HG02642 (cell line): ENCODE results near the gene RHBDD3.

Source experiments
- ATAC-seq: cut with Tn5 transposase; IDR thresholded peaks from one replicate; pipeline ENCODE4 v1.9.1; 2021; ENCODE audit warnings: mild to moderate bottlenecking; ENCODE audit not compliant: unreplicated experiment, poor library complexity

RHBDD3 gene

GRCh38 chr22:29306835-29307595, 39.2 kb upstream of the RHBDD3 start:
- ATAC-seq = no peak

GRCh38 chr22:29306175-29306834, 38.5 kb upstream of the RHBDD3 start, which contains the start of gene GAS2L1:
Gene GAS2L1, plus strand, starts transcription at chr22:29306650. Its CDS starts 1,456 bp downstream, at chr22:29308106.
- ATAC-seq = no peak

- no peak for ATAC-seq
These were observed 38.0 kb upstream of the RHBDD3 start for GRCh38 chr22:29305836-29306174.

GRCh38 chr22:29302681-29303465, 35.1 kb upstream of the RHBDD3 start:
- no peak for ATAC-seq

- no peak for ATAC-seq
These were observed 34.6 kb upstream of the RHBDD3 start for GRCh38 chr22:29302402-29302680.

GRCh38 chr22:29301716-29302401, 34.1 kb upstream of the RHBDD3 start:
- no peak for ATAC-seq

- no peak for ATAC-seq
These were observed 33.2 kb upstream of the RHBDD3 start for GRCh38 chr22:29300807-29301601.

GRCh38 chr22:29300467-29300806, 32.7 kb upstream of the RHBDD3 start:
- no peak for ATAC-seq

- no peak for ATAC-seq
These were observed 31.5 kb upstream of the RHBDD3 start for GRCh38 chr22:29299136-29299900.

GRCh38 chr22:29298641-29299040, 30.9 kb upstream of the RHBDD3 start:
- no peak for ATAC-seq

GRCh38 chr22:29292379-29292778, 24.6 kb upstream of the RHBDD3 start:
- no peak for ATAC-seq

- no peak for ATAC-seq
These were observed 23.4 kb upstream of the RHBDD3 start for GRCh38 chr22:29291215-29291614.

- ATAC-seq = no peak
These were observed 22.3 kb upstream of the RHBDD3 start for GRCh38 chr22:29290061-29290460.

- ATAC-seq = no peak
These were observed 21.1 kb upstream of the RHBDD3 start for GRCh38 chr22:29288837-29289236.

- ATAC-seq = no peak
These were observed 16.4 kb upstream of the RHBDD3 start for GRCh38 chr22:29284196-29284595.

GRCh38 chr22:29277927-29278326, 10.1 kb upstream of the RHBDD3 start:
- no peak for ATAC-seq

- no peak for ATAC-seq
These were observed 8.2 kb upstream of the RHBDD3 start for GRCh38 chr22:29275819-29276565.

- no peak for ATAC-seq
These were observed 7.4 kb upstream of the RHBDD3 start for GRCh38 chr22:29275167-29275566.

- ATAC-seq = no peak
These were observed 4.8 kb upstream of the RHBDD3 start for GRCh38 chr22:29272624-29273023.
